Measurements from ENCODE around the gene COL27A1.

GRCh38 chr9:114114364-114114763, 41.0 kb upstream of the COL27A1 start:
- TF ChIP-seq POLR2A (IDR thresholded peaks at IDR 0.05) (no peak), CTCF (IDR thresholded peaks at IDR 0.05) (no peak)

All from prostate gland (tissue), 2 donors.